H9 (cell line): Measurements from ENCODE around the gene ADGRA1. TPM values are rescaled to one million over a fixed set of nuclear protein-coding genes. Genes with fewer than 3 reads are reported as not detected.

Experiments
- DNase-seq: peaks from one replicate; pipeline ENCODE4 v3.0.0-alpha.2; 2017
- H2AFZ ChIP-seq: one replicate; pipeline ENCODE4 v1.6.1; 2013; ENCODE audit warnings: mild to moderate bottlenecking, low read length, control low read depth, moderate library complexity
- H2AK5ac ChIP-seq: 2 replicates; pipeline ENCODE4 v1.6.1; 2013; ENCODE audit warnings: low read length, control low read depth, mixed read lengths; ENCODE audit not compliant: insufficient read length
- H2BK120ac ChIP-seq: one replicate; pipeline ENCODE4 v1.6.1; 2013; ENCODE audit warnings: low read depth, mild to moderate bottlenecking, low read length, control low read depth, inconsistent platforms; ENCODE audit not compliant: poor library complexity, severe bottlenecking
- H2BK12ac ChIP-seq: 2 replicates; pipeline ENCODE4 v1.6.1; 2013; ENCODE audit warnings: low read length, control low read depth, mixed read lengths, low read depth; ENCODE audit not compliant: insufficient read length
- H2BK15ac ChIP-seq: 2 replicates; pipeline ENCODE4 v1.6.1; 2013; ENCODE audit warnings: low read depth, low read length, control low read depth
- H2BK20ac ChIP-seq: one replicate; pipeline ENCODE4 v1.6.1; 2013; ENCODE audit warnings: low read depth, mild to moderate bottlenecking, low read length, control low read depth, inconsistent platforms; ENCODE audit not compliant: poor library complexity, severe bottlenecking
- H2BK5ac ChIP-seq: 2 replicates; pipeline ENCODE4 v1.6.1; 2013; ENCODE audit warnings: low read length, control low read depth, mixed read lengths; ENCODE audit not compliant: insufficient read length
- H3K14ac ChIP-seq: 2 replicates; pipeline ENCODE4 v1.6.1; 2013; ENCODE audit warnings: low read length, control low read depth; ENCODE audit not compliant: insufficient read depth
- H3K18ac ChIP-seq: 2 replicates; pipeline ENCODE4 v1.6.1; 2013; ENCODE audit warnings: low read depth, mild to moderate bottlenecking, mixed read lengths, low read length, control low read depth; ENCODE audit not compliant: insufficient read length
- H3K23ac ChIP-seq: 2 replicates; pipeline ENCODE4 v1.6.1; 2013; ENCODE audit warnings: low read length, control low read depth, mixed read lengths, low read depth; ENCODE audit not compliant: insufficient read length
- H3K23me2 ChIP-seq: 2 replicates; pipeline ENCODE4 v1.6.1; 2013; ENCODE audit warnings: low read depth, mild to moderate bottlenecking, mixed read lengths, low read length, control low read depth; ENCODE audit not compliant: insufficient read length, poor library complexity, severe bottlenecking
- H3K27ac ChIP-seq: 2 replicates; pipeline ENCODE4 v1.5.1; 2013; ENCODE audit warnings: low read length, control low read depth, mixed read lengths, low read depth; ENCODE audit not compliant: insufficient read length
- H3K27me3 ChIP-seq: 2 replicates; pipeline ENCODE4 v1.6.1; 2013; ENCODE audit warnings: low read length, control low read depth, inconsistent platforms; ENCODE audit not compliant: insufficient read depth
- H3K4ac ChIP-seq: 2 replicates; pipeline ENCODE4 v1.6.1; 2013; ENCODE audit warnings: low read depth, mild to moderate bottlenecking, control low read depth, inconsistent platforms, low read length, moderate library complexity
- H3K4me1 ChIP-seq: 2 replicates; pipeline ENCODE4 v1.6.1; 2013; ENCODE audit warnings: low read length, control low read depth, inconsistent platforms; ENCODE audit not compliant: insufficient read depth
- H3K4me2 ChIP-seq: 2 replicates; pipeline ENCODE4 v1.6.1; 2013; ENCODE audit warnings: low read length, control low read depth, mixed read lengths; ENCODE audit not compliant: insufficient read length, insufficient read depth
- H3K56ac ChIP-seq: 2 replicates; pipeline ENCODE4 v1.6.1; 2013; ENCODE audit warnings: low read depth, mild to moderate bottlenecking, mixed read lengths, low read length, control low read depth; ENCODE audit not compliant: insufficient read length
- H3K79me1 ChIP-seq: 2 replicates; pipeline ENCODE4 v1.6.1; 2013; ENCODE audit warnings: low read depth, mild to moderate bottlenecking, moderate library complexity, low read length, control low read depth, inconsistent platforms; ENCODE audit not compliant: insufficient read depth, poor library complexity, severe bottlenecking
- H3K79me2 ChIP-seq: 2 replicates; pipeline ENCODE4 v1.6.1; 2013; ENCODE audit warnings: low read length, control low read depth, inconsistent platforms; ENCODE audit not compliant: insufficient read depth
- H3K9ac ChIP-seq: 2 replicates; pipeline ENCODE4 v1.6.1; 2013; ENCODE audit warnings: low read length, control low read depth, mixed read lengths; ENCODE audit not compliant: insufficient read length; ENCODE audit errors: extremely low read depth
- H3K9me3 ChIP-seq: one replicate; pipeline ENCODE4 v1.6.1; 2013; ENCODE audit warnings: low read depth, low read length, inconsistent platforms; ENCODE audit not compliant: control insufficient read depth
- H3T11ph ChIP-seq: one replicate; pipeline ENCODE4 v1.6.1; 2013; ENCODE audit warnings: mild to moderate bottlenecking, low read length, control low read depth, inconsistent platforms
- H4K20me1 ChIP-seq: one replicate; pipeline ENCODE4 v1.6.1; 2013; ENCODE audit not compliant: control insufficient read depth, insufficient read length, insufficient read depth
- H4K5ac ChIP-seq: 2 replicates; pipeline ENCODE4 v1.6.1; 2013; ENCODE audit warnings: low read depth, mild to moderate bottlenecking, mixed read lengths, low read length, control low read depth; ENCODE audit not compliant: insufficient read length
- H4K8ac ChIP-seq: replicated peaks from 2 replicates; pipeline ENCODE4 v1.6.1; 2013; ENCODE audit warnings: low read length, control low read depth, mixed read lengths, low read depth; ENCODE audit not compliant: insufficient read length
- H4K91ac ChIP-seq: 2 replicates; pipeline ENCODE4 v1.6.1; 2013; ENCODE audit warnings: low read depth, mild to moderate bottlenecking, moderate library complexity, mixed read lengths, low read length, control low read depth; ENCODE audit not compliant: insufficient read length
- H3K27ac Mint-ChIP-seq, 3 experiments: 2 replicates in 2 of 3; 3 replicates in 1 of 3; pipeline ENCODE4 v1.8.0; 2020 to 2021; ENCODE audit warnings: mixed read lengths in 3 of 3, mild to moderate bottlenecking in 1 of 3, moderate library complexity in 1 of 3
- H3K27me3 Mint-ChIP-seq: 2 replicates; pipeline ENCODE4 v1.8.0; 2021; ENCODE audit warnings: low read depth, mild to moderate bottlenecking, moderate library complexity, mixed read lengths
- H3K36me3 Mint-ChIP-seq, 3 experiments: 2 replicates in 2 of 3; 3 replicates in 1 of 3; pipeline ENCODE4 v1.8.0; 2020 to 2021; ENCODE audit warnings: low read depth in 3 of 3, mixed read lengths in 3 of 3; ENCODE audit not compliant: insufficient read depth in 1 of 3
- H3K4me1 Mint-ChIP-seq, 2 experiments: 2 replicates each; pipeline ENCODE4 v1.8.0; 2020; ENCODE audit warnings: mixed read lengths in 2 of 2
- H3K4me3 Mint-ChIP-seq, 2 experiments: 2 replicates in 1 of 2; 3 replicates in 1 of 2; pipeline ENCODE4 v1.8.0; 2020 to 2021; ENCODE audit warnings: mild to moderate bottlenecking in 2 of 2, mixed read lengths in 2 of 2, moderate library complexity in 1 of 2
- H3K9me3 Mint-ChIP-seq, 2 experiments: 2 replicates in 1 of 2; 3 replicates in 1 of 2; pipeline ENCODE4 v1.8.0; 2020; ENCODE audit warnings: mild to moderate bottlenecking in 2 of 2, mixed read lengths in 2 of 2, moderate library complexity in 1 of 2
- WGBS: extraction: QIAGEN DNeasy Blood & Tissue Kit; methylation state at CpG from one replicate; pipeline ENCODE4 v1.1.7; 2013; ENCODE audit warnings: missing lambda C conversion rate, low lambda C conversion rate, mixed read lengths; ENCODE audit not compliant: insufficient read length; ENCODE audit errors: extremely low coverage; 5-methylcytosine and 5-hydroxymethylcytosine counted together
- total RNA-seq: library from RNA; stranded (reverse); gene quantifications from 2 replicates; pipeline ENCODE4 v1.2.1, GENCODE V29; 2021
- TF ChIP-seq, protein P1 (sequence below): fragments of 200-600 bp; sonication (generic); conservative IDR thresholded peaks from 3 replicates; pipeline ENCODE4 v1.8.0; 2021; ENCODE audit warnings: antibody characterized with exemption, mild to moderate bottlenecking

ADGRA1 gene
- total RNA-seq, 1 experiment from 2014 or later = 0.11 TPM

DNA sequence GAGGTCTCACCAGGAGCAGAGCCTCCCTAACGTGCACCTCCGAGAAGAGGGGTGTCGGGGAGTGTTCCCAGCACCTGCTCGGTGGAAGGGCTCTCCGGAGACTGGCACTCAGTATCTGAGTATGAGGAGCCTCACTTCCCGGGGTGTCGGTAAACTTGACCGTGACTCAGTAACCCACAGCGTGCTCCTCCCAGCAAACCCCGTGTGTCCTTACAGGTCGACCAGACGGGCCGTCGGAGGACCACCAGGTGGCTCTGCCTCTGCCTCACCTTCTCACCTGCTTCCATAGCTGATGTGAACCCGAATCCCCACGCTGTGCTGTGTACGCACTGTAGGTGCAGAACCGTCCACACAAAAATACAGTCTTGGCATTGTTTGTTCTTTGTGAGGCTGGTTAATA, 43.3 kb downstream of the ADGRA1 start:
- Histone ChIP-seq H4K91ac (no peak overlapping the region), H3K27me3 (no peaks in the 10 kb centered on the region), H3K23ac (no peak overlapping the region), H2AFZ (no peak overlapping the region), H3K9me3 (no peaks in the 10 kb centered on the region), H3K4me1 (no peaks in the 10 kb centered on the region), H3K14ac (no peak overlapping the region), H3T11ph (no peak overlapping the region), H3K23me2 (no peaks in the 10 kb centered on the region), H2BK15ac (no peak overlapping the region), H3K18ac (no peak overlapping the region), H2BK5ac (no peak overlapping the region), H3K79me2 (no peaks in the 10 kb centered on the region), H4K5ac (no peak overlapping the region), H3K56ac (no peak overlapping the region), H3K79me1 (no peaks in the 10 kb centered on the region), H4K20me1 (no peaks in the 10 kb centered on the region), H2AK5ac (no peak overlapping the region), H3K27ac (no peak overlapping the region), H2BK12ac (no peak overlapping the region), H2BK120ac (no peak overlapping the region), H3K9ac (no peak overlapping the region), H2BK20ac (no peak overlapping the region), H3K4me2 (no peak overlapping the region), H4K8ac (no peak overlapping the region), H3K4ac (no peak overlapping the region)
- Mint-ChIP-seq H3K4me1 (no peaks in the 10 kb centered on the region; a peak in 1 of 4 replicates), H3K4me3 (no peak overlapping the region; a peak in 1 of 5 replicates), H3K27ac (peak overlapping the region in 1 of 3 experiments; percentile 50; a peak in 1 of 7 replicates), H3K9me3 (peaks cover 0 to 4% of the 10 kb centered on the region in 2 experiments; a peak in 1 of 5 replicates), H3K36me3 (no peaks in the 10 kb centered on the region; a peak in 1 of 7 replicates), H3K27me3 (peaks cover 2% of the 10 kb centered on the region)
- no CpG with 5 or more reads among the region's 18 CpGs for WGBS
- TF ChIP-seq, protein P1, sequence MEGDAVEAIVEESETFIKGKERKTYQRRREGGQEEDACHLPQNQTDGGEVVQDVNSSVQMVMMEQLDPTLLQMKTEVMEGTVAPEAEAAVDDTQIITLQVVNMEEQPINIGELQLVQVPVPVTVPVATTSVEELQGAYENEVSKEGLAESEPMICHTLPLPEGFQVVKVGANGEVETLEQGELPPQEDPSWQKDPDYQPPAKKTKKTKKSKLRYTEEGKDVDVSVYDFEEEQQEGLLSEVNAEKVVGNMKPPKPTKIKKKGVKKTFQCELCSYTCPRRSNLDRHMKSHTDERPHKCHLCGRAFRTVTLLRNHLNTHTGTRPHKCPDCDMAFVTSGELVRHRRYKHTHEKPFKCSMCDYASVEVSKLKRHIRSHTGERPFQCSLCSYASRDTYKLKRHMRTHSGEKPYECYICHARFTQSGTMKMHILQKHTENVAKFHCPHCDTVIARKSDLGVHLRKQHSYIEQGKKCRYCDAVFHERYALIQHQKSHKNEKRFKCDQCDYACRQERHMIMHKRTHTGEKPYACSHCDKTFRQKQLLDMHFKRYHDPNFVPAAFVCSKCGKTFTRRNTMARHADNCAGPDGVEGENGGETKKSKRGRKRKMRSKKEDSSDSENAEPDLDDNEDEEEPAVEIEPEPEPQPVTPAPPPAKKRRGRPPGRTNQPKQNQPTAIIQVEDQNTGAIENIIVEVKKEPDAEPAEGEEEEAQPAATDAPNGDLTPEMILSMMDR = peak; percentile 29; the same call in 2 of the 3 replicates
- DNase-seq = no peak
